K562 (cell line): ENCODE measurements around the gene HP. TPM values are rescaled to one million over a fixed set of nuclear protein-coding genes. Genes with fewer than 3 reads are reported as not detected.

Experiments
- ARHGAP35 ChIP-seq: fragments of 450-650 bp; IDR thresholded peaks from 2 replicates; pipeline ENCODE4 v1.6.1; 2018; ENCODE audit not compliant: partially characterized antibody
- ATF1 ChIP-seq, 2 experiments: fragments of 450-650 bp in 1 of 2; IDR thresholded peaks; 2 replicates each; pipeline ENCODE4 v1.6.1; 2016; ENCODE audit warnings: missing compliant biosample characterization in 1 of 2, missing genetic modification characterization in 1 of 2
- BHLHE40 ChIP-seq: IDR thresholded peaks from 2 replicates; pipeline ENCODE4 v1.6.1; 2011; ENCODE audit warnings: low read length, improper control_type of control experiment
- CCNT2 ChIP-seq: IDR thresholded peaks from 2 replicates; pipeline ENCODE4 v1.6.1; 2011; ENCODE audit warnings: borderline replicate concordance, low read depth, mild to moderate bottlenecking, moderate library complexity, mixed read lengths, low read length; ENCODE audit not compliant: insufficient read length; ENCODE audit errors: extremely low read depth
- EGR1 ChIP-seq: fragments of 450-650 bp; conservative IDR thresholded peaks from 2 replicates; pipeline ENCODE4 v1.6.1; 2017; ENCODE audit warnings: mild to moderate bottlenecking
- FOXK2 ChIP-seq, 2 experiments: fragments of 450-650 bp; IDR thresholded peaks in 1 of 2; conservative IDR thresholded peaks in 1 of 2; 2 replicates each; pipeline ENCODE4 v1.6.1; 2016; ENCODE audit warnings: low read depth in 2 of 2, mild to moderate bottlenecking in 1 of 2
- GTF2E2 ChIP-seq: fragments of 200-800 bp; sonication (Bioruptor generic); IDR thresholded peaks from 2 replicates; pipeline ENCODE4 v1.6.1; 2016; ENCODE audit warnings: missing genetic modification characterization, missing compliant biosample characterization
- HEY1 ChIP-seq: fragments of 250-450 bp; sonication (Bioruptor Pico); IDR thresholded peaks from 2 replicates; pipeline ENCODE4 v1.5.0; 2020; ENCODE audit warnings: mild to moderate bottlenecking, moderate library complexity, borderline replicate concordance
- HMBOX1 ChIP-seq: sonication (generic); IDR thresholded peaks from 2 replicates; pipeline ENCODE4 v1.6.1; 2016
- HNRNPUL1 ChIP-seq: fragments of 200-400 bp; formaldehyde crosslinking; IDR thresholded peaks from 2 replicates; pipeline ENCODE4 v1.6.1; 2017; ENCODE audit warnings: low read length
- KHSRP ChIP-seq: fragments of 450-650 bp; IDR thresholded peaks from 2 replicates; pipeline ENCODE4 v1.6.1; 2017
- MCM3 ChIP-seq: fragments of 450-650 bp; IDR thresholded peaks from 2 replicates; pipeline ENCODE4 v1.6.1; 2016
- RBM39 ChIP-seq: fragments of 200-400 bp; formaldehyde crosslinking; optimal IDR thresholded peaks from 2 replicates; pipeline ENCODE3; 2018; ENCODE audit warnings: low read depth, low read length
- SPI1 ChIP-seq: IDR thresholded peaks from 2 replicates; pipeline ENCODE4 v1.6.1; 2011; ENCODE audit warnings: low read depth, low read length, control low read depth, borderline replicate concordance
- ZNF124 ChIP-seq: sonication (generic); formaldehyde crosslinking; IDR thresholded peaks from 2 replicates; pipeline ENCODE4 v1.8.1; 2022; ENCODE audit warnings: missing genetic modification reagents
- ZNF263 ChIP-seq: sonication (generic); formaldehyde crosslinking; IDR thresholded peaks from 2 replicates; pipeline ENCODE4 v1.8.0; 2022; ENCODE audit warnings: mild to moderate bottlenecking, missing genetic modification reagents, borderline replicate concordance
- ZNF274 ChIP-seq: IDR thresholded peaks from 2 replicates; pipeline ENCODE4 v1.6.1; 2011; ENCODE audit warnings: low read depth, mild to moderate bottlenecking, low read length, moderate library complexity, borderline replicate concordance
- ZNF584 ChIP-seq: fragments of 200-800 bp; sonication (Bioruptor generic); IDR thresholded peaks from 2 replicates; pipeline ENCODE4 v1.6.1; 2016; ENCODE audit warnings: low read depth, mild to moderate bottlenecking, missing genetic modification characterization, missing compliant biosample characterization
- ZNF77 ChIP-seq: fragments of 250-450 bp; sonication (Bioruptor Pico); IDR thresholded peaks from 2 replicates; pipeline ENCODE4 v1.5.0; 2020
- polyA plus RNA-seq, 8 experiments: library from polyadenylated mRNA; depleted of rRNA in 4 of 8; stranded (reverse) in 5 of 8; unstranded in 3 of 8; fragments of >200 nt; fragmentation: Nextera tagmentation in 2 of 8; fragmentation: Illumina TruSeq in 1 of 8; extraction: Ambion mirVana in 2 of 8; extraction: Trizol in 1 of 8; gene quantifications; 2 replicates each; pipeline versions ENCODE4 v1.2.1 to v1.2.3, GENCODE V29; 2011 to 2014; ENCODE audit warnings: inconsistent platforms in 1 of 8, missing spikeins in 1 of 8
- total RNA-seq, 7 experiments: library from RNA; depleted of rRNA in 6 of 7; stranded (reverse); fragments of >200 nt in 6 of 7; fragmentation: Illumina TruSeq in 2 of 7; extraction: Trizol in 2 of 7; gene quantifications; 2 replicates each; pipeline versions ENCODE4 v1.2.1 to v1.2.3, GENCODE V29; 2011 to 2021; ENCODE audit warnings: low replicate concordance in 1 of 7
- TF ChIP-seq, protein P1 (sequence below): IDR thresholded peaks from 2 replicates; pipeline ENCODE4 v1.6.1; 2011; ENCODE audit warnings: borderline replicate concordance, low read depth, mild to moderate bottlenecking, moderate library complexity, low read length; ENCODE audit not compliant: insufficient read depth, poor library complexity, severe bottlenecking
- TF ChIP-seq, protein P2 (sequence below), 2 experiments: fragments of 450-650 bp; IDR thresholded peaks; 2 replicates each; pipeline ENCODE4 v1.6.1; 2018; ENCODE audit warnings: mild to moderate bottlenecking in 2 of 2, low read depth in 1 of 2; ENCODE audit not compliant: partially characterized antibody in 2 of 2

HP gene
- total and polyA plus RNA-seq, 9 of the 15 experiments (the other 6 are each of a cell fraction or from before 2014, with no cell fraction given): 0.04 to 8.7 TPM; not detected in 7

- TF ChIP-seq, protein P1, sequence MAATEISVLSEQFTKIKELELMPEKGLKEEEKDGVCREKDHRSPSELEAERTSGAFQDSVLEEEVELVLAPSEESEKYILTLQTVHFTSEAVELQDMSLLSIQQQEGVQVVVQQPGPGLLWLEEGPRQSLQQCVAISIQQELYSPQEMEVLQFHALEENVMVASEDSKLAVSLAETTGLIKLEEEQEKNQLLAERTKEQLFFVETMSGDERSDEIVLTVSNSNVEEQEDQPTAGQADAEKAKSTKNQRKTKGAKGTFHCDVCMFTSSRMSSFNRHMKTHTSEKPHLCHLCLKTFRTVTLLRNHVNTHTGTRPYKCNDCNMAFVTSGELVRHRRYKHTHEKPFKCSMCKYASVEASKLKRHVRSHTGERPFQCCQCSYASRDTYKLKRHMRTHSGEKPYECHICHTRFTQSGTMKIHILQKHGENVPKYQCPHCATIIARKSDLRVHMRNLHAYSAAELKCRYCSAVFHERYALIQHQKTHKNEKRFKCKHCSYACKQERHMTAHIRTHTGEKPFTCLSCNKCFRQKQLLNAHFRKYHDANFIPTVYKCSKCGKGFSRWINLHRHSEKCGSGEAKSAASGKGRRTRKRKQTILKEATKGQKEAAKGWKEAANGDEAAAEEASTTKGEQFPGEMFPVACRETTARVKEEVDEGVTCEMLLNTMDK: no peak
- TF ChIP-seq RBM39 (no peak), SPI1 (no peak), ZNF274 (no peak), KHSRP (no peak), HNRNPUL1 (no peak), ZNF124 (CRISPR knock-in tag) (no peak), ZNF263 (no peak), CCNT2 (peak; percentile 62), HEY1 (no peak), BHLHE40 (peak; percentile 99), MCM3 (no peak), ARHGAP35 (no peak), GTF2E2 (no peak), ZNF584 (no peak), FOXK2 (conservative IDR thresholded peaks at IDR 0.05 in 1 of 2, IDR thresholded peaks at IDR 0.05 in 1 of 2; ENCODE audit: low read depth in 2 of 2) (peak; percentile 48 to 58; a peak in 1 of 4 replicates), ZNF77 (CRISPR knock-in tag) (no peak), HMBOX1 (no peak), ATF1 (CRISPR knock-in tag; IDR thresholded peaks at IDR 0.05) (no peak), ATF1 (tag; IDR thresholded peaks at IDR 0.05) (peak; percentile 89), EGR1 (peak; percentile 97)
- TF ChIP-seq, protein P2, sequence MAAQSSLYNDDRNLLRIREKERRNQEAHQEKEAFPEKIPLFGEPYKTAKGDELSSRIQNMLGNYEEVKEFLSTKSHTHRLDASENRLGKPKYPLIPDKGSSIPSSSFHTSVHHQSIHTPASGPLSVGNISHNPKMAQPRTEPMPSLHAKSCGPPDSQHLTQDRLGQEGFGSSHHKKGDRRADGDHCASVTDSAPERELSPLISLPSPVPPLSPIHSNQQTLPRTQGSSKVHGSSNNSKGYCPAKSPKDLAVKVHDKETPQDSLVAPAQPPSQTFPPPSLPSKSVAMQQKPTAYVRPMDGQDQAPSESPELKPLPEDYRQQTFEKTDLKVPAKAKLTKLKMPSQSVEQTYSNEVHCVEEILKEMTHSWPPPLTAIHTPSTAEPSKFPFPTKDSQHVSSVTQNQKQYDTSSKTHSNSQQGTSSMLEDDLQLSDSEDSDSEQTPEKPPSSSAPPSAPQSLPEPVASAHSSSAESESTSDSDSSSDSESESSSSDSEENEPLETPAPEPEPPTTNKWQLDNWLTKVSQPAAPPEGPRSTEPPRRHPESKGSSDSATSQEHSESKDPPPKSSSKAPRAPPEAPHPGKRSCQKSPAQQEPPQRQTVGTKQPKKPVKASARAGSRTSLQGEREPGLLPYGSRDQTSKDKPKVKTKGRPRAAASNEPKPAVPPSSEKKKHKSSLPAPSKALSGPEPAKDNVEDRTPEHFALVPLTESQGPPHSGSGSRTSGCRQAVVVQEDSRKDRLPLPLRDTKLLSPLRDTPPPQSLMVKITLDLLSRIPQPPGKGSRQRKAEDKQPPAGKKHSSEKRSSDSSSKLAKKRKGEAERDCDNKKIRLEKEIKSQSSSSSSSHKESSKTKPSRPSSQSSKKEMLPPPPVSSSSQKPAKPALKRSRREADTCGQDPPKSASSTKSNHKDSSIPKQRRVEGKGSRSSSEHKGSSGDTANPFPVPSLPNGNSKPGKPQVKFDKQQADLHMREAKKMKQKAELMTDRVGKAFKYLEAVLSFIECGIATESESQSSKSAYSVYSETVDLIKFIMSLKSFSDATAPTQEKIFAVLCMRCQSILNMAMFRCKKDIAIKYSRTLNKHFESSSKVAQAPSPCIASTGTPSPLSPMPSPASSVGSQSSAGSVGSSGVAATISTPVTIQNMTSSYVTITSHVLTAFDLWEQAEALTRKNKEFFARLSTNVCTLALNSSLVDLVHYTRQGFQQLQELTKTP (IDR thresholded peaks at IDR 0.05; ENCODE audit: low read depth in 1 of 2, partially characterized antibody in 2 of 2): no peak
Observed at GRCh38 chr16:72008424-72009216, 45.7 kb upstream of the HP start, which contains the start of gene DHODH (continued).
